ENCODE data around the gene HSBP1L1. TPM values are rescaled to one million over a fixed set of nuclear protein-coding genes. Genes with fewer than 3 reads are reported as not detected.

The HSBP1L1 gene
- total RNA-seq, 4 donors from 2014 or later = 25.7 to 51.8 (median 39.6) TPM

GRCh38 chr18:79938196-79938595 is 26.2 kb upstream of the HSBP1L1 start:
- intact Hi-C loops (cut with DNase I) = no loop called here
- peak overlapping the region; percentile 77 to 94 (median 88) for H3K27ac ChIP-seq
- no peak overlapping the region for H3K4me3 ChIP-seq (replicated peaks in 1 of 3)
- 88 to 90% methylated on average over 9 of the region's 9 CpGs for WGBS, 2 donors
- no peaks in the 10 kb centered on the region for H3K9me3 ChIP-seq
- TF ChIP-seq CTCF (IDR thresholded peaks at IDR 0.05) (no peak), POLR2A (IDR thresholded peaks at IDR 0.05) (no peak)
- peak in 1 of 2 donors; percentile 2 for DNase-seq
- peaks cover 25 to 28% of the 10 kb centered on the region in 2 donors for H3K36me3 ChIP-seq
- H3K4me1 ChIP-seq = peaks cover 47 to 58% of the 10 kb centered on the region in 2 donors
- H3K27me3 ChIP-seq = no peaks in the 10 kb centered on the region

- H3K27ac ChIP-seq = peak overlapping the region; percentile 77 to 94 (median 88)
- 38 to 41% methylated on average over 5 of the region's 5 CpGs for WGBS, 2 donors
- TF ChIP-seq CTCF (IDR thresholded peaks at IDR 0.05) (no peak), POLR2A (IDR thresholded peaks at IDR 0.05) (peak in 1 of 2 donors; percentile 35)
- H3K27me3 ChIP-seq = no peaks in the 10 kb centered on the region
- peaks cover 50 to 58% of the 10 kb centered on the region in 2 donors for H3K4me1 ChIP-seq
- intact Hi-C loops (cut with DNase I) = no loop called here
- no peaks in the 10 kb centered on the region for H3K9me3 ChIP-seq
- H3K36me3 ChIP-seq = peaks cover 25 to 28% of the 10 kb centered on the region in 2 donors
- DNase-seq = peak; percentile 73 to 77
- no peak overlapping the region for H3K4me3 ChIP-seq (replicated peaks in 1 of 3)
Observed at GRCh38 chr18:79939096-79939495, 25.3 kb upstream of the HSBP1L1 start.

GRCh38 chr18:79940126-79940813 is 24.2 kb upstream of the HSBP1L1 start:
- Histone ChIP-seq H3K27ac (peak overlapping the region in 2 of 3 donors; percentile 88), H3K27me3 (no peaks in the 10 kb centered on the region), H3K9me3 (no peaks in the 10 kb centered on the region), H3K4me1 (peaks cover 56 to 66% of the 10 kb centered on the region in 2 donors), H3K36me3 (peaks cover 20 to 28% of the 10 kb centered on the region in 2 donors), H3K4me3 (replicated peaks in 1 of 3) (no peak overlapping the region)
- 95 to 97% methylated on average over 18 of the region's 18 CpGs for WGBS, 2 donors
- TF ChIP-seq POLR2A (IDR thresholded peaks at IDR 0.05) (no peak), CTCF (IDR thresholded peaks at IDR 0.05) (no peak)
- peak in 1 of 2 donors; percentile 3 for DNase-seq
- intact Hi-C loops (cut with DNase I) = no loop called here

- H3K36me3 ChIP-seq = peaks cover 17 to 28% of the 10 kb centered on the region in 2 donors
- intact Hi-C loops (cut with DNase I) = no loop called here
- TF ChIP-seq CTCF (IDR thresholded peaks at IDR 0.05) (no peak), POLR2A (IDR thresholded peaks at IDR 0.05) (no peak)
- 66 to 79% methylated on average over 12 to 17 of the region's 17 CpGs for WGBS, 2 donors
- DNase-seq = peak in 1 of 2 donors; percentile 3
- H3K4me3 ChIP-seq (replicated peaks in 1 of 3) = no peak overlapping the region
- H3K27ac ChIP-seq = peak overlapping the region in 2 of 3 donors; percentile 88
- peaks cover 62 to 68% of the 10 kb centered on the region in 2 donors for H3K4me1 ChIP-seq
- H3K9me3 ChIP-seq = no peaks in the 10 kb centered on the region
- no peaks in the 10 kb centered on the region for H3K27me3 ChIP-seq
Observed at GRCh38 chr18:79940814-79941472, 23.5 kb upstream of the HSBP1L1 start.

All from thyroid gland (tissue), 4 donors.